ENCODE data around the gene NPTXR. TPM values are rescaled to one million over a fixed set of nuclear protein-coding genes. Genes with fewer than 3 reads are reported as not detected.

The NPTXR gene
- total RNA-seq, 1 experiment from 2014 or later: 12.8 TPM

DNA sequence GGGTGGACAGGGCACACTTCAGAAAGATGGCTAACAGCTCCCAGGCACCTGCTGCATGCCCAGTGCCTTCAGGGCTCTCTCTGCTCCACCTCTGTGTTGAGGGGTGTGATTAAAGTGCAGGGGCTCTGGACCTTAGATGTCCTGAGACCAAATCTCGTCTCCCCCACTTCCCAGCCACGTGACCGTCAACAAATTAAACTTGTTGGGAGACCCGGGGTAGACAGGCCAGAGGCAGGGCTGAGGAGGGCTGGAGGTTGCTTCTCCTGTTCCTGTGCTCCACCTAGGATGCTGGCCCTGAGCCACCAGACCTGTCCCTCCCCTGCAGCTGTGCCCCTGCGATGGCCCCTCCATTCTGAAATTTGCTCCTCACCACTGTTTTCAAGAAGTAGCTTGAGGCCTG is 17.0 kb downstream of the NPTXR start:
- Histone ChIP-seq H3K27ac (ENCODE audit: low read depth, low read length) (no peak overlapping the region), H3K36me3 (ENCODE audit: control insufficient read depth in 1 of 2, insufficient read depth in 2 of 2, low read length in 2 of 2) (no peaks in the 10 kb centered on the region), H3K9me3 (ENCODE audit: control insufficient read depth in 1 of 2, insufficient read depth in 1 of 2, low read depth in 1 of 2, low read length in 2 of 2) (no peaks in the 10 kb centered on the region), H4K20me1 (ENCODE audit: insufficient read depth) (no peaks in the 10 kb centered on the region), H3K9me2 (ENCODE audit: insufficient read depth) (no peaks in the 10 kb centered on the region), H3K4me2 (ENCODE audit: low read length) (no peak overlapping the region), H3K27me3 (ENCODE audit: insufficient read depth, low read length) (no peaks in the 10 kb centered on the region), H2AFZ (ENCODE audit: low read depth, low read length, poor library complexity, severe bottlenecking) (no peak overlapping the region), H3K79me2 (ENCODE audit: insufficient read depth, low read length) (no peaks in the 10 kb centered on the region), H3K4me3 (replicated peaks in 1 of 2; ENCODE audit: low read depth in 1 of 2, low read length in 2 of 2) (no peak overlapping the region), H3K9ac (ENCODE audit: low read length) (no peak overlapping the region), H3K4me1 (ENCODE audit: control insufficient read depth in 1 of 2, insufficient read depth in 2 of 2, low read length in 2 of 2) (peaks cover 5 to 12% of the 10 kb centered on the region in 2 experiments)
- intact Hi-C loops (cut with micrococcal nuclease): no loop called here
- BruUV-seq (replicated peaks): no TSS peak
- DNase-seq (ENCODE audit: low read depth, low spot score) (no peak), ATAC-seq (no peak)
- TF ChIP-seq TCF7L2 (IDR thresholded peaks at IDR 0.05; ENCODE audit: borderline replicate concordance, extremely low read depth, insufficient read depth, insufficient read length) (no peak), POLR2A (IDR thresholded peaks at IDR 0.05; ENCODE audit: borderline replicate concordance, extremely low read depth, insufficient read depth, insufficient read length) (no peak), SP1 (IDR thresholded peaks at IDR 0.05; ENCODE audit: low read depth) (no peak), MAX (IDR thresholded peaks at IDR 0.05) (no peak), CBX3 (IDR thresholded peaks at IDR 0.05; ENCODE audit: low read depth) (no peak), SRF (IDR thresholded peaks at IDR 0.05; ENCODE audit: low read depth) (no peak), EZH2phosphoT487 (IDR thresholded peaks at IDR 0.05; ENCODE audit: borderline replicate concordance) (no peak), ZFX (IDR thresholded peaks at IDR 0.05) (no peak), RAD21 (IDR thresholded peaks at IDR 0.05; ENCODE audit: low read depth) (no peak), POLR2AphosphoS5 (IDR thresholded peaks at IDR 0.05; ENCODE audit: low read depth, low read length) (no peak), CEBPB (IDR thresholded peaks at IDR 0.05; ENCODE audit: low read depth) (no peak), CTCF (IDR thresholded peaks at IDR 0.05 in 2 of 3, conservative IDR thresholded peaks at IDR 0.05 in 1 of 3; ENCODE audit: borderline replicate concordance in 1 of 3, insufficient read depth in 1 of 3, low read depth in 2 of 3, low read length in 2 of 3) (no peak), FOSL1 (IDR thresholded peaks at IDR 0.05; ENCODE audit: low read depth) (no peak), JUND (IDR thresholded peaks at IDR 0.05) (no peak)
- TF ChIP-seq, protein P1, sequence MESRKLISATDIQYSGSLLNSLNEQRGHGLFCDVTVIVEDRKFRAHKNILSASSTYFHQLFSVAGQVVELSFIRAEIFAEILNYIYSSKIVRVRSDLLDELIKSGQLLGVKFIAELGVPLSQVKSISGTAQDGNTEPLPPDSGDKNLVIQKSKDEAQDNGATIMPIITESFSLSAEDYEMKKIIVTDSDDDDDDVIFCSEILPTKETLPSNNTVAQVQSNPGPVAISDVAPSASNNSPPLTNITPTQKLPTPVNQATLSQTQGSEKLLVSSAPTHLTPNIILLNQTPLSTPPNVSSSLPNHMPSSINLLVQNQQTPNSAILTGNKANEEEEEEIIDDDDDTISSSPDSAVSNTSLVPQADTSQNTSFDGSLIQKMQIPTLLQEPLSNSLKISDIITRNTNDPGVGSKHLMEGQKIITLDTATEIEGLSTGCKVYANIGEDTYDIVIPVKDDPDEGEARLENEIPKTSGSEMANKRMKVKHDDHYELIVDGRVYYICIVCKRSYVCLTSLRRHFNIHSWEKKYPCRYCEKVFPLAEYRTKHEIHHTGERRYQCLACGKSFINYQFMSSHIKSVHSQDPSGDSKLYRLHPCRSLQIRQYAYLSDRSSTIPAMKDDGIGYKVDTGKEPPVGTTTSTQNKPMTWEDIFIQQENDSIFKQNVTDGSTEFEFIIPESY (IDR thresholded peaks at IDR 0.05; ENCODE audit: extremely low read depth, insufficient replicate concordance, low read length): no peak
- ChIA-PET RAD21 (ENCODE audit: low non-redundant PET in 1 of 2, low total read pairs in 2 of 2, uncharacterized antibody in 2 of 2, unreplicated experiment in 2 of 2) (no interaction called here), CTCF (no interaction called here), POLR2A (no interaction called here)

Measured in HCT116 (cell line).